ENCODE results near the gene ADARB2.

GRCh38 chr10:1411451-1411850 is 325.9 kb downstream of the ADARB2 start:
- no peak for TF ChIP-seq FOXM1 (IDR thresholded peaks at IDR 0.05; ENCODE audit: borderline replicate concordance)
- TF ChIP-seq ELF4 (IDR thresholded peaks at IDR 0.05), result no peak
- no peak for TF ChIP-seq FOXA1 (IDR thresholded peaks at IDR 0.05)
- no peak for TF ChIP-seq NFRKB (IDR thresholded peaks at IDR 0.05)
- TF ChIP-seq SP1 (IDR thresholded peaks at IDR 0.05), result no peak

Measured in HEK293T (cell line).